COLO668 (cell line): ENCODE measurements around the gene VAV3.
"Not testable (repeated sequence)": the region's sequence is repeated elsewhere in the genome, so short reads cannot be mapped to it uniquely, and the experiment has no call there.

Source experiments
- DNase-seq: peaks from one replicate; lab custom pipeline; 2025; ENCODE audit not compliant: unreplicated experiment; lab: John Stamatoyannopoulos, UW

VAV3 gene

DNA sequence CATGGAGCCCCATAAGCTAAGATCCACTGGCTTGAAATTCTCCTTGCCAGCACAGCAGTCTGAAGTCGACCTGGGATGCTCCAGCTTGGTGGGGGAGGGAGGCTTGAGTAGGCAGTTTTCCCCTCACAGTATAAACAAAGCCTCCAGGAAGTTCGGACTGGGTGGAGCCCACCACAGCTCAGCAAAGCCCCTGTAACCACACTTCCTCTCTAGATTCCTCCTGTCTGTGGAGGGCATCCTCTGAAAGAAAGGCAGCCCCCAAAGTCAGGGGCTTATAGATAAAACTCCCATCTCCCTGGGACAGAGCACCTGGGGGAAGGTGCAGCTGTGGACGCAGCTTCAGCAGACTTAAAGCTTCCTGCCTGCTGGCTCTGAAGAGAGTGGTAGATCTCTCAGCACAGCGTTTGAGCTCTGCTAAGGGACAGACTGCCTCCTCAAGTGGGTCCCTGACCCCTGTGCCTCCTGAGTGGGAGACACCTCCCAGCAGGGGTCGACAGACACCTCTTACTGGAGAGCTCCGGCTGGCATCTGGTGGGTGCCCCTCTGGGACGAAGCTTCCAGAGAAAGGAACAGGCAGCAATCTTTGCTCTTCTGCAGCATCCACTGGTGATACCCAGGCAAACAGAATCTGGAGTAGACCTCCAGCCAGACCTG lies 120.3 kb downstream of the VAV3 start:
- DNase-seq, result not testable (repeated sequence)

DNA sequence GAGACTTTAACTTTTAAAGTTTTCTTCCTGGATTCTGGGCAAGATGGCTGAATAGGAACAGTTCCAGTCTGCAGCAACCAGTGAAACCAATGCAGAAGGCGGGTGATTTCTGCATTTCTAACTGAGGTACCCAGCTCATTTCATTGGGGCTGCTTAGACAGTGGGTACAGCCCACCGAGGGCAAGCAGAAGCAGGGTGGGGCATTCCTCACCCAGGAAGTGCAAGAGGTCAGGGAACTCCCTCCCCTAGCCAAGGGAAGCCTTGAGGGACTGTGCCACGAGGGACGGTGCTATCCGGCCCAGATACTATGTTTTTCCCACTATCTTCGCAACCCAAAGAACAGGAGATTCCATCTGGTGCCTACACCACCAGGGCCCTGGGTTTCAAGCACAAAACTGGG lies 121.0 kb downstream of the VAV3 start:
- no peak for DNase-seq

DNA sequence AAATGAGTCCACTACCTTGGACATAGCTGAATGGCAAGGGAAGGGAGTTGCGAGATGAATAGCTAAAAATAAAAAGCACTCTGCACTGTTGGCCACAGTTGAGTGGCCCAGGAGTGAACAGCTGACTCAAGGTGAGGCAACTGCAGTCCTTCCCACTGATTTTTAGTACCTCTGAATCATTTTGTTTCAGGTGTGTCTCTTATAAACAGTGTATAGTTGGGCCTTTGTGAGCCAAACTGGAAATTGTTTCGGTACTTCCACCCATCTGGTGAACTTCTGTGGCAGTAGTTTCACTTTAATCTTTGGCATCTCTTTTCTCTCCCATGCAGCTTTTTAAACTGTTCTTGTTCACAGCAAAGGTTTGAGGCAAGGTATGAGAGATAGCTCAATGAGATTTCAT lies 122.7 kb downstream of the VAV3 start:
- DNase-seq, result no peak

DNA sequence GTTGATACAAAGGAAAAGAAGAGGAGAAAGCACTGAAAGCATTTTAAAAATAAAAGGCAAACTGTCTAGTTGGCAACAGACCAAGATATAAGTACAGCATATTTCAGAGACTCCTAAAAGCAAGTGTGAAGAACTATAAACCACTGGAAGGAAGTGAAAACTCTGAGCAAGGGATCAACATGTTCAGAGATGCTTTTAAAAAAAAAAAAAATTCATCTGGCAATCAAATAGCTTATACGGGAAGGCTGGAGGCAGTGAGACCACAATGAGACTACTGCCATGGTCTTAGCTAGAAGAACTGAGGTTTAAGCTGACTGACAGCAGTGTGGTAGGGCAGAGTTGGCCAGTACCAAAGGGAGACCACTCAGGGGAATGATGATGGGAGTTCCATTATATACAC lies 124.3 kb downstream of the VAV3 start:
- no peak for DNase-seq

DNA sequence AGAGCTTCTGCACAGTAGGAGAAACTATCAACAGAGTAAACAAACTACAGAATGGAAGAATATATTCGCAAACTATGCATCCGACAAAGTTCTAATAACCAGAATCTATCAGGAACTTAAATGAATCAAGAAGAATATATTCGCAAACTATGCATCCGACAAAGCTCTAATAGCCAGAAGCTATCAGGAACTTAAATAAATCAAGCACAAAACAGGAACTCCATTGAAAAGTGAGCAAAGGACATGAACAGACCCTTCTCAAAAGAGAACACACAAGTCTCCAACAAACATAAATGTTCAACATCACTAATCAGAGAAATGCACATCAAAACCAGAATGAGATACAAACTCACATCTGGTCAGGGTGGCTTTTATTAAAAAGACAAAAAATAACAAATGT lies 126.9 kb downstream of the VAV3 start:
- DNase-seq, result no peak

DNA sequence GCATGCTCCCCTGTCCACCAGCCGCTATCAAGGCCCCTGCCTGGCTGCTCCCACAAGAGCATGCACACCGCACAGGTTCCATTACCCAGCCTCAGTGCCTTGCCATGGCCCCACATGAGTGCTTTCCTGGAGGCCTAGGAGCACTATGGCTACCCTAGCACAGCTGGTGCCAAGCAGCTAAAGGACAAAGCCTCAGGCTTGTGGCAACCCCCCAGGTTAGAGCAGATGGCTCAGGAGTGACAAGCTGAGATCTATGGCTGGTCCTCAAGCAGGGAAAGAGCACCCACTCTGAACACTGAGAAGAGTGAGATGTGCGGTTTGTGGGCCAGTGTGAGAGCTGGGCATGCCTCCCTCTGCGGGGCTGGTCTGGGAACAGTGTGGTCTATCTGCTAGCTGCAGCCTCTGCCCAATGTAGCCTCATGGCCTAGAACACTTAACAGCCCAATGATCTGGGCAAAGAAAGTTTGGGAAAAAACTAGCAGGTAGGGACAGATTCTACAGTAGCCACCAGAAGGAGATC lies 129.8 kb downstream of the VAV3 start:
- no peak for DNase-seq

DNA sequence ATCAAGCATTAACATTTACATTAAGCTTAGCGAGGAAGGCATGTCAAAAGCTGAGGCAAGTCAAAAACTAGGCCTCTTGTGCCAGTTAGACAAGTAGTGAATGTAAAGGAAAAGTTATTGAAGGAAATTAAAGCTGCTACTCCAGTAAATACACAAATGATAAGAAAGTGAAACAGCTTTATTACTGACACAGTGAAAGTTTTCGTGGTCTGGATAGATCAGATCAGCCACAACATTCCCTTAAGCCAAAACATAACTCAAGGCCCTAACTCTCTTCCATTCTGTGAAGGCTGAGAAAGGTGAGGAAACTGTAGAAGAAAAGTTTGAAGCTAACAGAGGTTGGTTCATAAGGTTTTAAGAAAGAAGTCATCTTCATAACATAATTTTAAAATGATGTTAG lies 131.9 kb downstream of the VAV3 start:
- no peak for DNase-seq

DNA sequence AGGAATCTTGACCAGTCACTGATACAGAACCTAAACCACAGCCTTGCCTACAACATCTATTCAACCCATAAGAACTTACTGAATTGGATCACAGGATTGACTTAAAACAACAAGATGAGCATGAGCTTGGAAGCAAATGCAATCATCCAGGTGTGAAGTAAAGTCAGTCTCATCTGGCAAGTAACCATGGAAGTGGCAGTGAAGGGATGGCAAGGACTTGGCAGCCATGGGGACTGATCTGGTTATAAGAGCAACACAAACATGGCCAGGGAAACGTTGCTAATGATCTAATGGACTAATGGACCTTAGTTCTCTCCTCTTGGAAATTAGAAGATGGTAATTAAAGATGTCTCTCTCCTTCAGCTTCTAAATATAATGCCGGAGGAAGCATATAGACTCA lies 133.1 kb downstream of the VAV3 start:
- DNase-seq, result no peak

DNA sequence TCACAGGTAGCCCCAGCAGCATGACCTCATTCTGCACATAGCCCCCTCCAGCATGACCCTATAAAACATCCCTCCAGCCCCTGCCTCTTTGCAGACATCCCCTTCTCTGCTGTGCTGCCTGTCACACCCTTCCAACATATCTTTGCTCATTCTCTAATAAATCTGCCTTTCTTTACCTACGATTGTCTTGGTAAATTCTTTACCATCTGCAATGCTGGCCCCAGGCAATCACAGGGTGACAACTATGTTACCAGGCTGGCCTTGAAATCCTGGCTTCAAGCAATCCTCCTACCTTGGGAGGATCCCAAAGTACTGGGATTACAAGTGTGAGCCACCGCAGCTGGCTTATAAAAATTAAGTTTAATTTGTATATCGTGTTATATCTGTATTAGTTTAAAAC lies 134.5 kb downstream of the VAV3 start:
- no peak for DNase-seq

DNA sequence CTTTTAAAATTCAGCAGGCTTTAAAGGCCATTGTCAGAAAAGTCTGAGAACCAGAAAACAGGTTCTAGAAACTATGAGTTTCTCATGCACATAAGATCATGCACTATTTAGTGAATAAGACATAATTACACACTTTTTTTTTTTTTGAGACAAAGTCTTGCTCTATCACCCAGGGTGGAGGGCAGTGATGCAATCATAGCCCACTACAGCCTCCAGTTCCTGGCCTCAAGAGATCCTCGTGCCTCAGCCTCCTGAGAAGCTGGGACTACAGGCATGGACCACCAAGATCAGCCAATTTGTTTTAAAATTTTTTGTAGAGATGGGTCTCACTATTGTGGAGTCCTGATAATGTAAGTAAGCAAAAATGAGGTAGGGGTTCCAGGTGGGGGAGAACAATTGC lies 134.9 kb downstream of the VAV3 start:
- no peak for DNase-seq

DNA sequence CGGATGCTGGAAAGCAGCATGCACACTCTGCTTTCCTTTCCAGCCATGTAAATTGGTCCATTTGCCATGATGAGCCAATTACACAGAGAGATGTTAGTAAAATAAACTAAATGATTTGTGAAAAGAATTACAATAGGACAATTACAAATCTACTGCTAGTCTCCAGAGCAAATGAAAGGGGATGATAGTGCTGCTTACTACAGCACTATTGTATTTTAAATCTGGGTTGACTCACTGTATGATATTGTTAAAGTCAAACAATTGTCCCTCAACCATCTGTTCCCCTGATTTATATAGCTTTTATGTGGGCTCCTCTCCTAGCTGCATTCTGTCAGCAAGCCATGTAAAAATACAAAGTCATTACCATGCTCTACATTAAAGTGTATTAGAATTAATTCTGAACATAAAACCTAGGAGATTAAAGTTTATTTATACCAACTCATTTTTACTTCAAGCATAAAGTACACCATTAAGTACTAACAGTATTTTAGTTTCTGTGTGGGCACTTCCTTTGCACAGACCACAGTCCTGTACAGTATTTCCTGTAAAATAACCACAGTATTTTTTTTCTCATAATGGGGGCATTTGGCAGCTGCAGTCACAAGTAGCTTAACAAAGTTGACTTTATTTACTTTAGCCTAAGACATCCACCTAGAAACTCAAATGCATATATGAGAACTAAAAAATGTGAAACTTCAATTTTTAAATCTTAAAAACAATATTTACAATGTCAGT lies 135.8 kb downstream of the VAV3 start:
- no peak for DNase-seq

DNA sequence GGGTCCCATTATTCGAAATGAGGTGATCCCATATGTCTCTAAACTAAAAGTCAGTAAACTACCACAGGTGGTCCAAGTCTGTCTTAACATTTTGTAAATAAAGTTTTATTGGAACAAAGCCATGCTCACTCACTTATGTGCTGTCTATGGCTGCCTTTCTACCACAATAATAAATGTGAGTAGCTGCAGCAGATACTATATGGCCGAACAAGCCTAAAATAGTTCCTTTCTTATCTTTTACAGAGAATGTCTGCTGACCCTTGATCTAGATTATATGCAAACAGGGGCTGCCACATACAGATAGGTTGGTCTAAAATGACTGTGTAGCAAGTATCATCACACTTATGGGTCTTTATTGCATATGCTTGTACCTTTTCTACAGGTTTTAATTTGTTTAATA lies 140.0 kb downstream of the VAV3 start:
- no peak for DNase-seq

DNA sequence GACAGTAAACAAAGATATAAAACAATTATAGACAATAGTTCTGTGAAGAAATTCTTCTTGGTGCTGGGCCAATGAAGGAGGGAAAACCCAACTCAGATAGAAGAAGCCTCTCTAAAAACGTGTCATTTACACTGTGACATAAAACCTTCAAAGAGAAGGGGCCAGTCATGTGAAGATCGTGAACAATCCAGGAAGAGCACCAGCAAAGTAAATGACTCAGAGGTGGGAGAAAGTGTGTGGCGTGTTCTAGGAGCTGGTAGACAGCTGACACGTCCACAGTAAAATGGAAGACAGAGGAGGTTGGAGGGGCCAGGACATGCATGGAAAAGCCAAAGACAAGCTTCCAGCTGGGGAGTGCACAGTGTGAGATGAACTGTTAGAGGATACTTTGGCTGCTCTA lies 143.6 kb downstream of the VAV3 start:
- DNase-seq, result no peak

DNA sequence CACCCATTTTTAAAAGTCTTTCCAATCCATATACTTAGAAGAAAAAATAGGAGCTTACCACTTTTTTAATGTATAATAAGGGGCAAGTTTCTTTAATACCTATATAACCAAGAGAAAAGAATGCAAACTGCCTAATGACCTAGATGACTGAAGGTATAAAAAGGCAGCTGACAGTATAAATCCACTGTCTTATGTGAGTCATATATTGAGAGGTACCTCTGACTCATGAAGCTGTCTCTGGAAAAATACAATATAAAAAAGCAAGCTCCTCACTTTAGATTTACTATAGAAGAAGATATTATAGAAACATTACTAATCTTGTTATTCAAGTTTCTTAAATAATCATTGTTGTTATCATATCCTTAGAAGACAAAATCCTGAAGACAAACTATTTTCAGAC lies 144.2 kb downstream of the VAV3 start:
- DNase-seq, result no peak

DNA sequence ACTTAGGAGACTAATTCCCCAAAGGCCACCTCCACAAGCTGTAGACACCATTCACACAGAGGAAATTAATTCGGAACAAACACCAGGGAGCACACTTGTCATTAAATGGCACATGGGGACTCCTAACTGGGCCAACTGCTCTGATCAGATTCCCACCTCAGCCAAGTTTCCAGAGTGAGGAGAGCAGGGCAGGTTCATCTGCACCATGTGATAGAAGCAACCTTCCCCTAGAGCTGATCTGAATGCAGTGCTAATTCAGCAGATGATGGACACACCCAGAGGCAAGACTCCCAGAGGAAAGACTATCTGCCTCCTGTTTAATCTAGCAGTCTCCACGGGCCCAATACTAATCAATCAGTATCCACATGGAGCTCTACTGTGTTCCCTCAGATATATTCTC lies 147.0 kb downstream of the VAV3 start:
- DNase-seq, result no peak

DNA sequence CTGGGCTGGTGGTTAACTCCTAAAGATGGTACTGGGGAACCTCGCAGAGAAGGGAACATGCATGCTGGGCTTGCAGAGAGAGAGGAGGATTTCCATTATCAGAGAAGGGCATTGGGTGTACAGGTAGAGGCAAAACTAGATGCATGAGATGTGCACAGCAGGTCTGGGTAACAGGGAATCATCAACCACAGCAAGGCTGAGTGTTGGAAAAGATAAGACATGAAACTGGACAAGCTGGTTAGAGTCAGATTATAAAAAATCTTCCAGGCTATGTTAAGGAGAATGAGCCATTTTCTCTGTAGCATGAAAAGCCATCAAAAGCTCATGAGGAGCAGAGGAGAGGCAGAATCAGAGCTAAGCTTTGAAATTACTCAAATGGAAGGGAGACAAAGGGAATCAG lies 147.8 kb downstream of the VAV3 start:
- no peak for DNase-seq

DNA sequence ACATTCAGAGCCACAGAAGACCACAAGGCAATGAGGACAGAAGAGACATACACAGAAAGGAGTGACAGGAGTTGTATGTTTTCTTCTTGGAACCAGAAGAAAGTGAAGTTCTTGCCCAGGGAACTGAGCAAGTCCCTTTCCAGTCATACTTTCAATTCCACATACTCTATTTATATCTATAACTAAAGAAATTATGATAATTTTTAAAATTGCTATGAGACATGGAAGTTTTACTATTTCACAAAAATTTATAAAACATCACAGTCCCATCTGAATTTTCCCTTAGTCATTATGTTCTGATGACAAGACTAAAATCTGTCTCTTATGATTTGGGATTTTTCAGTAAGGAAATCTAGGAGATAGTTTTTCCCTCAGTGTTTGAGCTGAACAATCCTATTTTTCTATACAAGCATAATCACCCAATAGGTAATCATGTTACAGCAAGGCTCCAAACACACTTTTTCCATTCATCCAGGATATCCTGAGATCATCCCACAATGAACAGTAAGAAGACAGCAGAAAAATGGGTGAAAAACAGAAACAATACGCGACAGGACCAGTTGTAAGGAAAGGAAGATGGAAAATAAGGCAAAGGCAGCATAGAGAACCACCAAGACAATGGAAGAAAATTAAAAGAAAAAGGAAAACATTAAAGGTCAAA lies 154.6 kb downstream of the VAV3 start:
- DNase-seq, result no peak

DNA sequence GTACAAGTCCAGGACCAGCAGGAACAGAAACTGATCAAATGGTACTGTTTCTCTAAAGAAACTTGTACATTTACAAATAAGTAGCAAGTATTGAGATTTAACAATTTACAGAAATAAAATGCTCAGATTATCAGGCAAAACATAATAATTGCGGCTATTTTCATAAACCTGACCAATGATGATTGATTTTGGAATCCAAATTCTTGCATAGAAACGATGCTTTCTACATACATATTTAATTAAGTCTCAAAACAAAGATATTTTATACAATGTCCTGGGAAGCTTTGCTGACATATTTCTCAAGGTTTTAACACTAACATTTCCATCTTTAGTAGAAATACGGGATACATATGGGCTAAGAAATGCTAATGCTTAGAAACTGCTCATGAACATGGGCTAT lies 157.1 kb downstream of the VAV3 start:
- no peak for DNase-seq

DNA sequence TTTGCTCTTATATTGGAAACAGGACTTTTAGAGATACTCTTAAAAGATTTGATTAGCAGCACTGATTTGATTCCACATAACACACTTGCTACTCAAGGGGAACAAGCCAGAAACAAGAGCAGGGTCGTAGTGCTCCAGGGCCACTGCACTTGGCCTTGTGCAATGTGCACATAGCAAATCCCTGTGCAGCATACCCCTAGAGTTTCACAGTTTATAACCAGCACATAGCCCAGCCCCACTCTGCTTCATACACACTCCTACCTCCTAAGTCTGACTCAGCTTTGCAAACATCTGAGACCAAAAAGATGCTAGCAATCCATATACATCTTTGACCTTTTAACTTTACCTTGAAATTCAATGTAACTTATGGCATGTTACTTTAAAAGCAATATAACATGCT lies 157.6 kb downstream of the VAV3 start:
- no peak for DNase-seq

DNA sequence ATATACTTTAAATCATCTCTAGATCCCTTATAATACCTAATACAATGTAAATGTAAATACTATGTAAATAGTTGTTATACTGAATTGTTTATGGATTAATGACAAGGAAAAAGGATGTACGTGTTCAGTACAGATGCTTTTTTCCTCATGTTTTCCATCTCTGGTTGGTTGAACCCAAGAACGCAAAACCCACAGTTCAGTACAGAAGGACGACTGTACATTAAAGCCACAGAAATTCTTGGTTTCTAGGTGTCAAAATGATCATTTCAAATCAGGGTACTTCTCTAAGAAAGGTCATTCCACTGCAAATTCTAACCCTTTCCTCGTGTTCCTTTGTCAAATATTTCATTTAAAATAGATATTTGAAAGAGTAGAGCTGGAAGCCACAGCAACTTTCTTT lies 158.1 kb downstream of the VAV3 start:
- DNase-seq, result no peak

DNA sequence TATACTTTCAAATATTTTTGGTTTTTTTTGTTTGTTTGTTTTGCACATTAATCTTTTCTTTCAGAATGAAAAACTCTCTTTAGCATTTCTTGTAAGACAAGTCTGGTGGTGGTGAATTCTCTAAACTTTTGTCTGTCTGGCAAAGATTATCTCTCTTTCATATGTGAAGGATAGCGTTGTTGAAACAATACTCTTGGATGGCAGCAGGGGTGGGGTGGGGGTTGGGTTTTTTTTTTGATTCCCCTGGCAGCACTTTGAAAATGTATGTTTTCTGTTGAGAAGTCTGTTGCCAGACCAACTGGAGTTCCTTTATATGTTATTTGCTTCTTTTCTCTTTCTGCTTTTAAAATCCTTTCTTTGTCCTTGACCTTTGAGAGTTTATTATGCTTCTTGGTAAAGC lies 160.2 kb downstream of the VAV3 start:
- no peak for DNase-seq

DNA sequence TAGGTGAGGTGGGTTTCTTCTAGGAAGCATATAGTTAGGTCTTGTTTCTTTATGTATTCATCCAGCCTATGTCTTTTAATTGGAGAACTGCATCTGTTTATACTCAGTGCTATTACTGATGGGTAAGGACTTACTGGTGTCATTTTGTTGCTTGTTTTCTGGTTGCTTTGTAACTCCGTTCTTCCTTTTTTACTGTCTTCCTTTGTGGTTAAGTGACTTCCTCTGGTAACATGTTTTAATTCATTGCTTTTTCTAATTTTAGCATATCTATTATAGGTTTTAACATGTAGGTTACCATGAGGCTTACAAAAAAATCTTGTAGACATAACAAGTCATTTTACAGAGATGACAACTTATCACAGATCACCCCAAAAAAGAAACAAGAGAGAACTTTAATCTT lies 160.8 kb downstream of the VAV3 start:
- no peak for DNase-seq
